ENCODE results near the gene SPINK7.

The SPINK7 gene

GRCh38 chr5:148343603-148344487 lies 31.6 kb downstream of the SPINK7 start:
- no peak overlapping the region for H3K27ac ChIP-seq

GRCh38 chr5:148347706-148348105 lies 35.5 kb downstream of the SPINK7 start:
- no peak overlapping the region for H3K27ac ChIP-seq

More at GRCh38 chr5:148343603-148344487, 31.6 kb downstream of the SPINK7 start:
- Histone ChIP-seq H3K4me2 (ENCODE audit: low read length) (no peak overlapping the region), H3K27me3 (ENCODE audit: control insufficient read depth, insufficient read depth, low read length) (no peaks in the 10 kb centered on the region), H3K36me3 (ENCODE audit: control insufficient read depth, insufficient read depth, low read length) (no peaks in the 10 kb centered on the region), H3K9me3 (ENCODE audit: control insufficient read depth, low read length) (no peaks in the 10 kb centered on the region), H3K79me2 (no peaks in the 10 kb centered on the region), H3K4me3 (ENCODE audit: low read depth, low read length) (no peak overlapping the region), H2AFZ (no peak overlapping the region), H3K9ac (no peak overlapping the region), H3K4me1 (no peaks in the 10 kb centered on the region)
- TF ChIP-seq CTCF (IDR thresholded peaks at IDR 0.05), result no peak

GRCh38 chr5:148352696-148353095 lies 40.5 kb downstream of the SPINK7 start:
- no peak for TF ChIP-seq CTCF (IDR thresholded peaks at IDR 0.05)
- Histone ChIP-seq H3K9ac (no peak overlapping the region), H3K27ac (no peak overlapping the region), H3K9me3 (ENCODE audit: control insufficient read depth, low read length) (no peaks in the 10 kb centered on the region), H3K4me3 (ENCODE audit: low read depth, low read length) (no peak overlapping the region), H3K79me2 (no peaks in the 10 kb centered on the region), H3K36me3 (ENCODE audit: control insufficient read depth, insufficient read depth, low read length) (no peaks in the 10 kb centered on the region), H2AFZ (no peak overlapping the region), H3K4me2 (ENCODE audit: low read length) (no peak overlapping the region), H3K27me3 (ENCODE audit: control insufficient read depth, insufficient read depth, low read length) (no peaks in the 10 kb centered on the region), H3K4me1 (no peaks in the 10 kb centered on the region)

More at GRCh38 chr5:148347706-148348105, 35.5 kb downstream of the SPINK7 start:
- no peak overlapping the region for H3K4me3 ChIP-seq (ENCODE audit: low read depth, low read length)
- H3K9ac ChIP-seq, result no peak overlapping the region
- no peak for TF ChIP-seq CTCF (IDR thresholded peaks at IDR 0.05)
- H3K4me1 ChIP-seq, result no peaks in the 10 kb centered on the region
- H2AFZ ChIP-seq, result no peak overlapping the region
- H3K36me3 ChIP-seq (ENCODE audit: control insufficient read depth, insufficient read depth, low read length), result no peaks in the 10 kb centered on the region
- H3K9me3 ChIP-seq (ENCODE audit: control insufficient read depth, low read length), result no peaks in the 10 kb centered on the region
- no peak overlapping the region for H3K4me2 ChIP-seq (ENCODE audit: low read length)
- no peaks in the 10 kb centered on the region for H3K79me2 ChIP-seq
- H3K27me3 ChIP-seq (ENCODE audit: control insufficient read depth, insufficient read depth, low read length), result no peaks in the 10 kb centered on the region

- no peak overlapping the region for H3K27ac ChIP-seq
- no peaks in the 10 kb centered on the region for H3K9me3 ChIP-seq (ENCODE audit: control insufficient read depth, low read length)
- H3K4me1 ChIP-seq, result no peaks in the 10 kb centered on the region
- no peaks in the 10 kb centered on the region for H3K79me2 ChIP-seq
- H3K27me3 ChIP-seq (ENCODE audit: control insufficient read depth, insufficient read depth, low read length), result no peaks in the 10 kb centered on the region
- H3K36me3 ChIP-seq (ENCODE audit: control insufficient read depth, insufficient read depth, low read length), result no peaks in the 10 kb centered on the region
- no peak for TF ChIP-seq CTCF (IDR thresholded peaks at IDR 0.05)
- no peak overlapping the region for H3K4me3 ChIP-seq (ENCODE audit: low read depth, low read length)
- H3K9ac ChIP-seq, result no peak overlapping the region
- no peak overlapping the region for H2AFZ ChIP-seq
- H3K4me2 ChIP-seq (ENCODE audit: low read length), result no peak overlapping the region
Observed at GRCh38 chr5:148353634-148354033, 41.4 kb downstream of the SPINK7 start.

GRCh38 chr5:148364343-148364742 lies 52.1 kb downstream of the SPINK7 start:
- no peaks in the 10 kb centered on the region for H3K79me2 ChIP-seq
- H3K4me1 ChIP-seq, result no peaks in the 10 kb centered on the region
- no peak overlapping the region for H3K4me3 ChIP-seq (ENCODE audit: low read depth, low read length)
- no peak overlapping the region for H3K9ac ChIP-seq
- no peak overlapping the region for H3K27ac ChIP-seq
- no peak for TF ChIP-seq CTCF (IDR thresholded peaks at IDR 0.05)
- H3K4me2 ChIP-seq (ENCODE audit: low read length), result no peak overlapping the region
- H3K36me3 ChIP-seq (ENCODE audit: control insufficient read depth, insufficient read depth, low read length), result no peaks in the 10 kb centered on the region
- H3K27me3 ChIP-seq (ENCODE audit: control insufficient read depth, insufficient read depth, low read length), result no peaks in the 10 kb centered on the region
- no peak overlapping the region for H2AFZ ChIP-seq
- H3K9me3 ChIP-seq (ENCODE audit: control insufficient read depth, low read length), result peaks cover 2% of the 10 kb centered on the region

Data from parathyroid adenoma (tissue), 2 donors.